ENCODE results near the gene RSRC1. TPM values are rescaled to one million over a fixed set of nuclear protein-coding genes. Genes with fewer than 3 reads are reported as not detected.

Gene RSRC1
- total RNA-seq, 5 donors from 2014 or later (not counting 1 experiment from before 2014, with no cell fraction given) = 29.9 to 35.0 (median 31.1) TPM

DNA sequence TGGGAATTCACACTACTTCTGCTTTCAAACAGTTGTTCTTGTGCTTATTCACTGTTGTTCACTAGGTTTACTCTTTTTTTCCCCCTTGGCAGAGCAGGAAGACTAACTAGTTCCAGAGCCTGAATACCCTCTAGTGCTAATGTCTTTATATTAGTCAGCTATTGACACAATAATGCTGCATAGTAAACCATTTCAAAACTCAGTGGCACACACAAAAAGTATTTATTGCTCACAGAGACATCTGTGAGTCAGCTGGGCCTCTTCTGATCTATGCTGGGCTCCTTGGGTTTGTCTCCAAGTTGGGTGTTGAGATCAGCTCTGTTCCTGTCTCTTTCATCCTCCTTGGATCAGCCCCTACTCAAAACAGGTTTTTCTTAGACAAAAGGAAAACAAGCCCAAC lies 51.1 kb downstream of the RSRC1 start:
- Histone ChIP-seq H3K27ac (ENCODE audit: low read length) (no peak overlapping the region), H3K27me3 (replicated peaks in 1 of 2; ENCODE audit: control insufficient read depth in 2 of 2, extremely low read depth in 1 of 2, insufficient read depth in 2 of 2, low read length in 1 of 2) (no peaks in the 10 kb centered on the region), H3K36me3 (ENCODE audit: control insufficient read depth in 2 of 2, extremely low read depth in 1 of 2, insufficient read depth in 1 of 2, low read length in 1 of 2) (peaks cover 0 to 4% of the 10 kb centered on the region in 2 donors), H3K4me1 (ENCODE audit: control insufficient read depth in 1 of 2, extremely low read depth in 1 of 2, insufficient read depth in 2 of 2, low read length in 2 of 2) (no peaks in the 10 kb centered on the region), H3K9me3 (no peaks in the 10 kb centered on the region), H3K4me3 (ENCODE audit: control insufficient read depth in 1 of 2, extremely low read depth in 1 of 2, low read length in 1 of 2) (no peak overlapping the region)
- H3K27ac Mint-ChIP-seq = no peak overlapping the region
- no peaks in the 10 kb centered on the region for H3K27me3 Mint-ChIP-seq
- ATAC-seq (replicated peaks in 1 of 4) = no peak
- H3K36me3 Mint-ChIP-seq = peaks cover 45% of the 10 kb centered on the region
- no peak for DNase-seq
- ChIA-PET POLR2A (no interaction called here), CTCF (no interaction called here)
- H3K9me3 Mint-ChIP-seq = no peaks in the 10 kb centered on the region
- H3K4me3 Mint-ChIP-seq = no peak overlapping the region
- peaks cover 4 to 24% (median 10%) of the 10 kb centered on the region in 3 donors for H3K4me1 Mint-ChIP-seq

DNA sequence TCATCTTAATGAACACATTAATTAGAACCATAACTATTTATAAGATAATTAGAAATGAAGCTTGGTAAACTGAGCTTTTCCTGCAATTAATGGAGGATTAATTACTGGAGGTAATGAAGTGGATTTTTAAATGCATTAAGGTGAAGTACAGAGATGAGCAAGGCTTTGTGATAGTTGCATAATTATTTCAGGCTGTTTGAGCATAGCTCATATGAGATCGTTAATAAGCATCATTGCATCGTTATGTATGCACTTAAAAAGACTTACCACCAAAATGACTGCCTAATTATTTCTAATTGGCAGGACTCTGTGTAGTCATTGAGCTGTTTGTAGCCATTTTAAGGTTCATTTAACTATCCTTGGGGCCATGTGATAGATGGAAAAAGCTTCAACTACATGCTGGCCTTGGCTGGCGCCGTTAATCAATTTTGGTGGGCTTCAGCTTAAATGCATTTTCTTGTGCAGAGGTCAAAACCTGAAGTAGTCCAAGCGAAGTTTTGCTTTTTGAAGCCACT lies 55.3 kb downstream of the RSRC1 start:
- H3K27ac Mint-ChIP-seq = no peak overlapping the region

DNA sequence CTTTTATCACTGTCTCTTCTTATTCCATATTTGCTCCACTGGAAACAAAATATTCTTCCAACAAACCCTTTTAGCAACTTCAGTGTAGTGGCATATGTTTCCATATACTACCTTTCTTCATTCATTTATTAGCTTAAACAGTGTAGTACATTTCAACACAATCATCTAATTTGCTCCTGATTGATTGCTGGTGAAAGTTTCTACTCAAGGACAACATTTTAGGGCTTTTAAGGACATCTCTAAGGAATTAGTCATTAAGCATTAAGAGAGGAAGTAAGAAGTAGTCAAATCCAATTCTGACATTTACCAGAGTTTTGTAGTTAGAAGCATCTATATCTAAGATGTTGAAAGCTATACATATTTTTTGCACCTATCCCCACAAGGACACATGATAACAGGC lies 55.8 kb downstream of the RSRC1 start:
- Histone ChIP-seq H3K9me3 (no peaks in the 10 kb centered on the region), H3K27me3 (replicated peaks in 1 of 2; ENCODE audit: control insufficient read depth in 2 of 2, extremely low read depth in 1 of 2, insufficient read depth in 2 of 2, low read length in 1 of 2) (no peaks in the 10 kb centered on the region), H3K27ac (ENCODE audit: low read length) (no peak overlapping the region), H3K4me3 (ENCODE audit: control insufficient read depth in 1 of 2, extremely low read depth in 1 of 2, low read length in 1 of 2) (no peak overlapping the region), H3K4me1 (ENCODE audit: control insufficient read depth in 1 of 2, extremely low read depth in 1 of 2, insufficient read depth in 2 of 2, low read length in 2 of 2) (no peaks in the 10 kb centered on the region), H3K36me3 (ENCODE audit: control insufficient read depth in 2 of 2, extremely low read depth in 1 of 2, insufficient read depth in 1 of 2, low read length in 1 of 2) (peaks cover 0 to 4% of the 10 kb centered on the region in 2 donors)
- ChIA-PET CTCF (interaction anchor here in 1 of 2 donors (1.1 kb wide), 1 partner anchor 11 kb away, joined by 3 read pairs; no protein-coding TSS in a partner anchor), POLR2A (interaction anchor here in 1 of 2 donors (0.5 kb wide), 1 partner anchor 56 kb away, joined by 3 read pairs; the partner anchor contains the start of gene RSRC1)
- Mint-ChIP-seq H3K27ac (no peak overlapping the region), H3K4me1 (peaks cover 5 to 13% (median 12%) of the 10 kb centered on the region in 3 donors), H3K4me3 (no peak overlapping the region), H3K9me3 (no peaks in the 10 kb centered on the region), H3K27me3 (no peaks in the 10 kb centered on the region), H3K36me3 (peaks cover 63% of the 10 kb centered on the region)
- DNase-seq = no peak
- ATAC-seq (replicated peaks in 1 of 4) = no peak

More for the DNA sequence above, 55.3 kb downstream of the RSRC1 start:
- H3K4me1 Mint-ChIP-seq = peaks cover 5 to 13% (median 12%) of the 10 kb centered on the region in 3 donors
- H3K27me3 Mint-ChIP-seq = no peaks in the 10 kb centered on the region
- ChIA-PET POLR2A (interaction anchor here in 1 of 2 donors (0.5 kb wide), 1 partner anchor 55 kb away, joined by 3 read pairs; the partner anchor contains the start of gene RSRC1), CTCF (interaction anchor here in 1 of 2 donors (1.1 kb wide), 1 partner anchor 10 kb away, joined by 3 read pairs; no protein-coding TSS in a partner anchor)
- H3K27me3 ChIP-seq (replicated peaks in 1 of 2; ENCODE audit: control insufficient read depth in 2 of 2, extremely low read depth in 1 of 2, insufficient read depth in 2 of 2, low read length in 1 of 2) = no peaks in the 10 kb centered on the region
- peaks cover 61% of the 10 kb centered on the region for H3K36me3 Mint-ChIP-seq
- H3K4me1 ChIP-seq (ENCODE audit: control insufficient read depth in 1 of 2, extremely low read depth in 1 of 2, insufficient read depth in 2 of 2, low read length in 2 of 2) = no peaks in the 10 kb centered on the region
- no peaks in the 10 kb centered on the region for H3K9me3 ChIP-seq
- ATAC-seq (replicated peaks in 1 of 4) = no peak
- DNase-seq = no peak
- H3K36me3 ChIP-seq (ENCODE audit: control insufficient read depth in 2 of 2, extremely low read depth in 1 of 2, insufficient read depth in 1 of 2, low read length in 1 of 2) = peaks cover 0 to 4% of the 10 kb centered on the region in 2 donors
- no peak overlapping the region for H3K27ac ChIP-seq (ENCODE audit: low read length)
- no peak overlapping the region for H3K4me3 ChIP-seq (ENCODE audit: control insufficient read depth in 1 of 2, extremely low read depth in 1 of 2, low read length in 1 of 2)
- WGBS (ENCODE audit: insufficient coverage) = 100% methylated on average over 2 of the region's 5 CpGs
- no peak overlapping the region for H3K4me3 Mint-ChIP-seq
- no peaks in the 10 kb centered on the region for H3K9me3 Mint-ChIP-seq

DNA sequence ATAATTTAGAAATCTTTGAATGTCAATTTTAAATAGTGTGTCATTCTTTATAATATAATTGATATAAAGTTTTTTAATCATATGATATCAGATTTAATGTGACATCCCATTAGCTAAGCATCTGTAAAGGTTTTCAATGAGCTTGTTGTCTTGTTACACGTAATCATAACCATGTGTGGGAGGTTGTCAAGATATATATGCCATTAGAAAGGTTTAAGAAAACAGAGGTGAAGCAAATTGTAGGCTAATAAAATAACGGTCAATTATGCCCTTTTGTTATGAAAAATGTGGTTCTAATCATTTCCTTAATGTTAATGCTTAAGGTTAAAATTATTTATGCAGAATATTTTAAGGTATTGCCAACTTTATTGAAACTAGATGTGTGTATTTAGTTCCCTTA lies 56.3 kb downstream of the RSRC1 start:
- H3K4me1 Mint-ChIP-seq = peaks cover 5 to 13% (median 10%) of the 10 kb centered on the region in 3 donors
- CTCF ChIA-PET = interaction anchor here in 1 of 2 donors (1.1 kb wide), 1 partner anchor 11 kb away, joined by 3 read pairs; no protein-coding TSS in a partner anchor
- Histone ChIP-seq H3K9me3 (no peaks in the 10 kb centered on the region), H3K4me1 (ENCODE audit: control insufficient read depth in 1 of 2, extremely low read depth in 1 of 2, insufficient read depth in 2 of 2, low read length in 2 of 2) (no peaks in the 10 kb centered on the region), H3K4me3 (ENCODE audit: control insufficient read depth in 1 of 2, extremely low read depth in 1 of 2, low read length in 1 of 2) (no peak overlapping the region), H3K27me3 (replicated peaks in 1 of 2; ENCODE audit: control insufficient read depth in 2 of 2, extremely low read depth in 1 of 2, insufficient read depth in 2 of 2, low read length in 1 of 2) (no peaks in the 10 kb centered on the region), H3K36me3 (ENCODE audit: control insufficient read depth in 2 of 2, extremely low read depth in 1 of 2, insufficient read depth in 1 of 2, low read length in 1 of 2) (peaks cover 0 to under 1% of the 10 kb centered on the region in 2 donors), H3K27ac (ENCODE audit: low read length) (no peak overlapping the region)
- H3K27me3 Mint-ChIP-seq = no peaks in the 10 kb centered on the region
- no peaks in the 10 kb centered on the region for H3K9me3 Mint-ChIP-seq
- POLR2A ChIA-PET = no interaction called here
- no peak overlapping the region for H3K27ac Mint-ChIP-seq
- DNase-seq = no peak
- whole genome bisulfite sequencing (ENCODE audit: insufficient coverage) = no CpG with 5 or more reads among the region's 2 CpGs
- H3K36me3 Mint-ChIP-seq = peaks cover 63% of the 10 kb centered on the region
- ATAC-seq (replicated peaks in 1 of 4) = no peak
- H3K4me3 Mint-ChIP-seq = no peak overlapping the region

DNA sequence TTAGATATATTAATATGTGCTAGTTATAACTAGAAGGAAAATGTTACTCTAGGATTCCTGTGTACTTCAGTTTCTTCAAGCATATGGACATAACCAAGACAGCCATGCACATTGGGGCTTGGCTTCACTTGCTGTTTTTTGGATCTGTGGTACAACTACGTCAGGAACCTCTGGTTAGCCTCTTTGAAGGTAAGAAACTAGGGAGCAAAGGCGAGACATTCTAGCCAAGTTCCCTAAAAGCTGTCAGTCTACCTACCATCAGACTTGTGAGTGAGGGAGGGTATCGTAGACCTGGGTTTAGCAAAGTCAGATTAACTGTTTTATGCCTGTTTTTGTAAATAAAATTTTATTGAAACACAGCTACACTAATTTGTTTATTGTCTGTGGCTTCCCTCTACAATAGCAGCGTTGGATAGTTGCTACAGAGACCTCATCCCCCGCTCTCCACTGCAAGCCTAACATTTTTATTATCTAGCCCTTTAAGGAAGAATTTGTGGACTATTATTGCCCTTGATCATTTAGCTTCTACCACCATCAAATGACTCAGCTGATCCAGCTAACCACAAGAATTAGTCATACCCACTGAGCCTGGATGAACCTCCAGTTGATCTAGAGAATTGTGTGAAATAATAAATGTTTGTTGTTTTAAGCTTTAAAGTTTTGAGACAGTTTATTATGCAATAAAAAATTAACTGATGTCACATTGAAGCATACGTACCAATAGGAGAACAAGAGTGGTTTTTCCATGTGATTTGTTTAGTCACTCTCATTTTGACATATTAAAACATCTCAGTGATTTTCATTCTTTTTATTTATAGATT lies 58.1 kb downstream of the RSRC1 start:
- no peak overlapping the region for H3K27ac Mint-ChIP-seq
- no peak overlapping the region for H3K4me3 Mint-ChIP-seq
- ATAC-seq (replicated peaks in 1 of 4) (peak in 1 of 4 experiments; percentile 50), DNase-seq (peak in 2 of 35 experiments; percentile 2 to 4)
- peaks cover 5 to 13% (median 9%) of the 10 kb centered on the region in 3 donors for H3K4me1 Mint-ChIP-seq
- CTCF ChIA-PET = interaction anchor here in 1 of 2 donors (0.6 kb wide), 2 partner anchors 13 to 138 kb away, joined by 3 to 9 read pairs; no protein-coding TSS in a partner anchor
- no peaks in the 10 kb centered on the region for H3K9me3 Mint-ChIP-seq
- H3K27me3 ChIP-seq (replicated peaks in 1 of 2; ENCODE audit: control insufficient read depth in 2 of 2, extremely low read depth in 1 of 2, insufficient read depth in 2 of 2, low read length in 1 of 2) = no peaks in the 10 kb centered on the region
- 100% methylated on average over 1 of the region's 6 CpGs for WGBS (ENCODE audit: insufficient coverage)
- no peaks in the 10 kb centered on the region for H3K36me3 ChIP-seq (ENCODE audit: control insufficient read depth in 2 of 2, extremely low read depth in 1 of 2, insufficient read depth in 1 of 2, low read length in 1 of 2)
- H3K9me3 ChIP-seq = no peaks in the 10 kb centered on the region
- POLR2A ChIA-PET = no interaction called here
- H3K27me3 Mint-ChIP-seq = no peaks in the 10 kb centered on the region
- H3K36me3 Mint-ChIP-seq = peaks cover 58% of the 10 kb centered on the region
- H3K27ac ChIP-seq (ENCODE audit: low read length) = no peak overlapping the region
- no peaks in the 10 kb centered on the region for H3K4me1 ChIP-seq (ENCODE audit: control insufficient read depth in 1 of 2, extremely low read depth in 1 of 2, insufficient read depth in 2 of 2, low read length in 2 of 2)
- no peak overlapping the region for H3K4me3 ChIP-seq (ENCODE audit: control insufficient read depth in 1 of 2, extremely low read depth in 1 of 2, low read length in 1 of 2)

DNA sequence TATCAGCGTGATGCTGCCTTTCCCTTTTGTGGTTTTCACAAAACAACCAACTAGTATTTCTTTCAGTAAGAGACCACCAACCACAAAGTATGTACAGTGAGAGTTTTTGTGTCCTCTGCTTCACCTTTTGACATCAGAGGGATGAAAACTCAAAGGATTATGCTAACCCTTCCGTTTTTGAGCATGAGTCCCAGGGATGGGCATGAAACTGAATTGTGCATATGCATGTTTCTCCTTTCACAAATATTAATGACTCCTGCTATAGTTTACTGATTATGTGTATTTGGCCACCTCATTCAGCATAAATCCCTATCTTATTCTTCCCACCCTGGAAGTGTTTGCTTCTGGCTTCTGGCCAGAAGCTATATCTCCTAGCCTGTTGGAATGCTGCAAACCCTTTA lies 59.2 kb downstream of the RSRC1 start:
- Histone ChIP-seq H3K4me1 (ENCODE audit: control insufficient read depth in 1 of 2, extremely low read depth in 1 of 2, insufficient read depth in 2 of 2, low read length in 2 of 2) (no peaks in the 10 kb centered on the region), H3K27me3 (replicated peaks in 1 of 2; ENCODE audit: control insufficient read depth in 2 of 2, extremely low read depth in 1 of 2, insufficient read depth in 2 of 2, low read length in 1 of 2) (no peaks in the 10 kb centered on the region), H3K9me3 (no peaks in the 10 kb centered on the region), H3K36me3 (ENCODE audit: control insufficient read depth in 2 of 2, extremely low read depth in 1 of 2, insufficient read depth in 1 of 2, low read length in 1 of 2) (no peaks in the 10 kb centered on the region), H3K27ac (ENCODE audit: low read length) (no peak overlapping the region), H3K4me3 (ENCODE audit: control insufficient read depth in 1 of 2, extremely low read depth in 1 of 2, low read length in 1 of 2) (no peak overlapping the region)
- Mint-ChIP-seq H3K27ac (no peak overlapping the region), H3K36me3 (peaks cover 57% of the 10 kb centered on the region), H3K27me3 (no peaks in the 10 kb centered on the region), H3K4me3 (no peak overlapping the region), H3K4me1 (peaks cover 5 to 11% (median 9%) of the 10 kb centered on the region in 3 donors), H3K9me3 (peaks cover 0 to 3% (median 0%) of the 10 kb centered on the region in 3 donors)
- ATAC-seq (replicated peaks in 1 of 4) = no peak
- ChIA-PET CTCF (interaction anchor here in 1 of 2 donors (0.7 kb wide), 1 partner anchor 112 kb away, joined by 3 read pairs; no protein-coding TSS in a partner anchor), POLR2A (interaction anchor here in 1 of 2 donors (0.7 kb wide), 1 partner anchor 18 kb away, joined by 3 read pairs; no protein-coding TSS in a partner anchor)
- WGBS (ENCODE audit: insufficient coverage) = no CpG with 5 or more reads among the region's 2 CpGs
- no peak for DNase-seq

Data from T-cell (primary cell).